ENCODE measurements around the gene EEIG1.

EEIG1 gene

DNA sequence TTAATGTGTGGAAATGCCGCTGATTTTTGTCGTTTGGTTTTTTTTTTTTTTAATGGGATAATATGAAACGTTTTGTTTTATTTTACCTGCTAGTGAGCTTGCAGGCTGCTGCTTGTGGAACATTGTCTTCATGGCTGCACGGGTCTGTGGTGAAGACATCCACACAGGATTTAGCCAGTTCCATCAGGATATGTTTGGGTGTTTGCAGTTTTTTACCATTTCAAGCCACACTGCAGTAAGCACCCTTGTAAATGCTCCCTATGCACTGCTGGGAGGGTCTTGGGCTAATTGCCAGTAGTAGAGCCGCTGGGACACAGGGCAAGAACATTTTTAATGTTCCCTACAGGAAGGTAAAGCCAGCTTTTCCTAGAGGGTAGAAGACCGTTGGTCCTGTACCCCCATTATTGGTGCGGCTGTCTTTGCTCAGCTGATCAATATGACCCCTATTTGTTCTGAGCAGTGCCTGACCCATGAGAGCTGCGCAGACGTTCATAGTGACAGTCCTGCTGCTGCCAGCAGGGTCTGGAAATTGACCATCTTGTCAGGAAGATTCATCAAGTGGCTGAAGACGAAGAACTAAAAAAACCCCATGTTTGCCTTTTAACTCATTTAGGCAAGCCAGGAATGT, 20.5 kb upstream of the EEIG1 start:
- no peak overlapping the region for H3K4me3 ChIP-seq (ENCODE audit: low read length)
- DNase-seq (ENCODE audit: low read depth), result no peak
- TF ChIP-seq, protein P1, sequence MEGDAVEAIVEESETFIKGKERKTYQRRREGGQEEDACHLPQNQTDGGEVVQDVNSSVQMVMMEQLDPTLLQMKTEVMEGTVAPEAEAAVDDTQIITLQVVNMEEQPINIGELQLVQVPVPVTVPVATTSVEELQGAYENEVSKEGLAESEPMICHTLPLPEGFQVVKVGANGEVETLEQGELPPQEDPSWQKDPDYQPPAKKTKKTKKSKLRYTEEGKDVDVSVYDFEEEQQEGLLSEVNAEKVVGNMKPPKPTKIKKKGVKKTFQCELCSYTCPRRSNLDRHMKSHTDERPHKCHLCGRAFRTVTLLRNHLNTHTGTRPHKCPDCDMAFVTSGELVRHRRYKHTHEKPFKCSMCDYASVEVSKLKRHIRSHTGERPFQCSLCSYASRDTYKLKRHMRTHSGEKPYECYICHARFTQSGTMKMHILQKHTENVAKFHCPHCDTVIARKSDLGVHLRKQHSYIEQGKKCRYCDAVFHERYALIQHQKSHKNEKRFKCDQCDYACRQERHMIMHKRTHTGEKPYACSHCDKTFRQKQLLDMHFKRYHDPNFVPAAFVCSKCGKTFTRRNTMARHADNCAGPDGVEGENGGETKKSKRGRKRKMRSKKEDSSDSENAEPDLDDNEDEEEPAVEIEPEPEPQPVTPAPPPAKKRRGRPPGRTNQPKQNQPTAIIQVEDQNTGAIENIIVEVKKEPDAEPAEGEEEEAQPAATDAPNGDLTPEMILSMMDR (IDR thresholded peaks at IDR 0.05; ENCODE audit: insufficient read depth, low read depth, low read length, missing control alignments), result no peak

DNA sequence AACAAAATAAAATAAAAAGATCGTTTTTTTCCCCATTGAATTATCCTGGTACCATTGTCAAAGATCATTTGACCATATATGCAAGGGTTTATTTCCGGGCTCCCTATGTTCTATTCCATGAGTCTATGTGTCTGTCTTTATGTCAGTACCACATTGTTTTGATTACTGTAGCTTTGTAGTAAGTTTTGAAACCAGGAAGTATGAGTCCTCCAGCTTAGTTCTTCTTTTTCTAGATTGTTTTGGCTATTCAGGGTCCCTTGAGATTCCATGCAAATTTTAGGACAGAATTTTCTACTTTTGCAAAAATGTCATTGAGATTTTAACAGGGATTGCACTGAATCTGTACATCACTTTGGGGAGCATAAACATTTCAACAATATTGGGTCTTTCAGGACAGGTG, 18.7 kb upstream of the EEIG1 start:
- H3K4me3 ChIP-seq (ENCODE audit: low read length), result no peak overlapping the region
- TF ChIP-seq, protein P1 (IDR thresholded peaks at IDR 0.05; ENCODE audit: insufficient read depth, low read depth, low read length, missing control alignments), result no peak
- DNase-seq (ENCODE audit: low read depth), result no peak

DNA sequence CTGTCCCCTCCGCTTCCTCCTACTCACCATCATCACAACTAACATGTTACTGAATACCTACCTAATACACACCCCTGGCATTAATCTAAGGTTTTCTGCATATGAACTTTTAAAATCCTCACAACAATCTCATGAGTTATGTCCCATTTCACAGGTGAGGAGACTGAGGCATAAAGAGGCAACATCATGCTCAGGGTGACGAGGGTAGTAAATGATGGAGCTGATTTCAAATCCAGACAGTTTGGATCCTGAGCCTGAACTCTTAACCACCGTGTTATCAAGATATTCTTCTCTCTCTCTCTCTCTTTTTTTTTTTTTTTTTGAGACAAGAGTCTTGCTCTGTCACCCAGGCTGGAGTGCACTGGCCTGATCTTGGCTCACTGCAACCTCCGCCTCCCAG, 12.9 kb upstream of the EEIG1 start:
- DNase-seq (ENCODE audit: low read depth), result no peak
- TF ChIP-seq, protein P1 (IDR thresholded peaks at IDR 0.05; ENCODE audit: insufficient read depth, low read depth, low read length, missing control alignments), result no peak

DNA sequence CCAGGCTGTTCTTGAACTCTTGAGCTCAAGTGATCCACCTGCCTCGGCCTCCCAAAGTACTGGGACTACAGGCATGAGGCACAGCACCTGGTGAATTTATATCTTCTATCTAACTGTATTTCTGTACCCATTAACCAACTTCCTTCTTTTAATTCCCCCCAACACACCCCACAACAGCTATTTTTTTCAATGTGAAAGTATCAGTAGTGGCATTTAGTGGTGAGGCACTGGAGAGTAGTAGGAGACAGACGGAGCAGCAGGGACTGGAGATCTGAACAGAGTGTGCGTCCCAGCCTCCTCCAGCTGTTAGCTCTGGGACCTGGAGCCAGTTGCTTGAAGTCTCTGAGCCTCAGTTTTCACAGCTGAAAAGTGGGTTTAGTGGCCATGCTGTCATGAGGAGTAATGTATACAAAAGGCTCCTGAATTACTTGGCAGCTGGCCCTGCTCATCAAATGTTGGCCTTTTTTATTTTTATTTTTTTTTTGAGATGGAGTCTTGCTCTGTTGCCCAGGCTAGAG, 11.0 kb upstream of the EEIG1 start:
- DNase-seq (ENCODE audit: low read depth), result no peak
- TF ChIP-seq, protein P1 (IDR thresholded peaks at IDR 0.05; ENCODE audit: insufficient read depth, low read depth, low read length, missing control alignments), result no peak
- no peak overlapping the region for H3K4me3 ChIP-seq (ENCODE audit: low read length)

More for the DNA sequence above, 12.9 kb upstream of the EEIG1 start:
- no peak overlapping the region for H3K4me3 ChIP-seq (ENCODE audit: low read length)

DNA sequence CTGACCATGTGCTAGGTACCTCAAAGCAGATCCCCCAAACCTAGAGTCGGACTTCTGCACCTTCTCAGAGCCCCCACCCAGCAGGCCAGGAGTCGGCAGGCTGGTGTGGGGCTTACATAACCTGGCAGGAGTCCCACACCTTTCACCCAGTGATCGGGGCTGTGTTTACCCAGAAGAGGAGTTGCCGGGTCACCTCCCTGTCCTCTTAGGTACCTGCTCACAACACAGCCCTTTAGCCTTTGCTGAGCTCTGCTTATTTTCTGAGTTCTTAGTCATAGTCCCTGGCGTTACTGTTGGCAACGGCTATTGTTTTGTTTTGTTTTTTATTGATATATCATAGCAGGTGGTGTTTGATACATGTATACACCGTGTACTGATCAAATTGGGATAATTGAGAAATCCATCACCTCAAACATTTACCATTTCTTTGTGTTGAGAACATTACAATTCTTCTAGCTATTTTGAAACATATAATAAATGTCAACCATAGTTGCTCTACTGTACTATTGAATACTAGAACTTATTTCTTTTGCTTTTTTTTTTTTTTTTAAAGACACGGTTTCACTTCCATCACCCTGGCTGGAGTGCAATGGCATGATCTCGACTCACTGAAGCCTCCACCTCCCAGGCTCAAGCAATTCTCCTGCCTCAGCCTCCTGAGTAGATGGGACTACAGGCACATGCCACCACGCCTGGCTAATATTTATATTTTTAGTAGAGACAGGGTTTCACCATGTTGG, 10.4 kb upstream of the EEIG1 start:
- no peak overlapping the region for H3K4me3 ChIP-seq (ENCODE audit: low read length)
- TF ChIP-seq, protein P1 (IDR thresholded peaks at IDR 0.05; ENCODE audit: insufficient read depth, low read depth, low read length, missing control alignments), result no peak
- DNase-seq (ENCODE audit: low read depth), result peak; percentile 31

DNA sequence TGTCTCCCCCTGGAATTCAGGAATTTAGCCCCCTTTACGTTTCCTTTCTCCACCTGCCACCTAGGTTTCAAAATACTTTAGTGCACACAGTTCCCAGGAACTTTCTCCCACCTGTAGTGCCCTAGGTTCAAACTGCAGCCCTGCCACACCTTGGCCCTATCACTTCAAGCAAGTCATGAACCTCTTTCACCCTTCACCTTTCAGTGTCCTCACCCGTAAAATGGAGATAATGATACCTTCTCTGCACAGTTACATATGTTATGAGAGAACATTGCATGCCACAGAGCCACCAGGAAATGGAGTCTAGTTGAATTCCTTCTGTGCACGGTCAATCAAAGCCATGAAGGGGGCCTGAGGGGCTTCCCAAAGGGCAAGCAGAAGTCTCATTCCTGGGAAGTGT, 9.8 kb upstream of the EEIG1 start:
- TF ChIP-seq, protein P1 (IDR thresholded peaks at IDR 0.05; ENCODE audit: insufficient read depth, low read depth, low read length, missing control alignments), result no peak
- no peak for DNase-seq (ENCODE audit: low read depth)
- no peak overlapping the region for H3K4me3 ChIP-seq (ENCODE audit: low read length)

All from epithelial cell of esophagus (primary cell).